Measurements from ENCODE around the gene PSMA3.
"Not testable (repeated sequence)": the region's sequence is repeated elsewhere in the genome, so short reads cannot be mapped to it uniquely, and the experiment has no call there.

PSMA3 gene

GRCh38 chr14:58238252-58239243, 6.1 kb upstream of the PSMA3 start:
- Histone ChIP-seq H3K27me3 (ENCODE audit: control insufficient read depth in 1 of 2, insufficient read depth in 2 of 2, low read length in 2 of 2) (no peaks in the 10 kb centered on the region), H3K27ac (ENCODE audit: low read length) (peak overlapping the region; percentile 66), H3K4me1 (ENCODE audit: control insufficient read depth, insufficient read depth, low read length) (peaks cover 5% of the 10 kb centered on the region), H3K4me3 (ENCODE audit: low read length in 2 of 2) (peak overlapping the region; percentile 84 to 97), H3K9me3 (ENCODE audit: control insufficient read depth in 2 of 2, low read length in 2 of 2) (no peaks in the 10 kb centered on the region), H3K9ac (ENCODE audit: low read length in 2 of 2) (peak overlapping the region; percentile 83 to 96), H3K36me3 (ENCODE audit: control insufficient read depth in 2 of 2, insufficient read depth in 2 of 2, low read length in 2 of 2) (no peaks in the 10 kb centered on the region)

- Histone ChIP-seq H3K9me3 (ENCODE audit: control insufficient read depth in 2 of 2, low read length in 2 of 2) (no peaks in the 10 kb centered on the region), H3K4me1 (ENCODE audit: control insufficient read depth, insufficient read depth, low read length) (peaks cover 5% of the 10 kb centered on the region), H3K36me3 (ENCODE audit: control insufficient read depth in 2 of 2, insufficient read depth in 2 of 2, low read length in 2 of 2) (no peaks in the 10 kb centered on the region), H3K4me3 (ENCODE audit: low read length in 2 of 2) (peak overlapping the region; percentile 84 to 97), H3K27me3 (ENCODE audit: control insufficient read depth in 1 of 2, insufficient read depth in 2 of 2, low read length in 2 of 2) (no peaks in the 10 kb centered on the region), H3K27ac (ENCODE audit: low read length) (peak overlapping the region; percentile 66), H3K9ac (ENCODE audit: low read length in 2 of 2) (peak overlapping the region; percentile 83 to 96)
These were observed 5.1 kb upstream of the PSMA3 start for GRCh38 chr14:58239244-58240195.

DNA sequence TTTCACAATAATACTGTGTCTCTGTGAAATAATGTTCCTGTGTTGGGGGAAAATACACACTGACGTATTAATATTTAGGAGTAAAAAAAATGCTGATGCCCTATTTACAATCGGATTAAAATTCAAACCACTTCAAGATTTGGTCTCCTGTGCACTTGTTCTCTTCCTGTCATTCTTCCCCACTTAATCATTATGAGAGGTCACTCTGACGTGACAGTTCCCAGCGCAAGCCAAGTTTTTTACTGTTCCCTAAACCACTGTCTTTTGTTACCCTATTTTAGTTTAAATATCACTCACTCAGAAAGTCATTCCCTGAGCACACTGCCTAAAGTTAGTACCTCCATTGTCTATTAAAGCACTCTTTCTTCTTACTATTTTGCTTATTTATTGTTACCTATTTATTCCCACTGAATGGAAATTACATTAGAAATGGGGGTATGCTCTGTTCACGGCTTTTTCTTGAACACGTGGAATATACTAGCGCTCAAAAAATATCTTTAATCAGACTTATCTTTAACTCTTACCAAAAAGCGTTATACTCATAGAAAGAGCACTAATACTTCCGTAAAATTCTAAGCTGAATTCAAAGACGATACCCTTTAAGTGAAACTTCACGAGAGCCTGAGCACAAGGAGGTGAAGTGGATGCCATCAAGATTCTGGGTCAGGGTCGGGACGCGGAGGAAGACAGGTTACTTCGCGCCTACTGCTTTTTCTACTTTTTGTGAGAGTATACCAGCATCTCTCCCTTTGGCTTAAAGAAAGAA, 670 bp upstream of the PSMA3 start:
- Histone ChIP-seq H3K27me3 (ENCODE audit: control insufficient read depth in 1 of 2, insufficient read depth in 2 of 2, low read length in 2 of 2) (no peaks in the 10 kb centered on the region), H3K4me1 (ENCODE audit: control insufficient read depth, insufficient read depth, low read length) (peaks cover 11% of the 10 kb centered on the region), H3K36me3 (ENCODE audit: control insufficient read depth in 2 of 2, insufficient read depth in 2 of 2, low read length in 2 of 2) (peaks cover 0 to 2% of the 10 kb centered on the region in 2 donors), H3K9ac (ENCODE audit: low read length in 2 of 2) (peak overlapping the region; percentile 43 to 81), H3K27ac (ENCODE audit: low read length) (peak overlapping the region; percentile 94), H3K4me3 (ENCODE audit: low read length in 2 of 2) (peak overlapping the region; percentile 70 to 98), H3K9me3 (ENCODE audit: control insufficient read depth in 2 of 2, low read length in 2 of 2) (no peaks in the 10 kb centered on the region)

DNA sequence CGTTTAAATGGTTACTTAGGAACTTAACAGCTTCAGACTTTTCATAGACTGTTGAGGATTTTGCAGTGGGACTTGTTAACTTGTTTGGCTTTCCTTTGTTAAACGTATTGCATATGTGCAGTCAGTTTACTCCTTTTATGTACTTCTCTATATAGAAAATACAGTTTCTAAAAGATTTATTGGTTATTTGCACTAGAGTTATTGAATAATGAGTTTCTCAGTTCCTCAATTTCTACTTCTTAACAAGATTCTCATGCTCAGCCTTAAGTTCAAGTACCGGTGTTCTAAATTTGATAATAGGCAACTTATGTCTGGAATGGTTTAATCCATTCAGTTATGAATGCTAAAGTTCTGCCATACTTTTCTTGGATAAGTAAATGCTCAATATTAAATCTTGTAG, 919 bp downstream of the PSMA3 start:
- peaks cover 9% of the 10 kb centered on the region for H3K4me1 ChIP-seq (ENCODE audit: control insufficient read depth, insufficient read depth, low read length)
- H3K27ac ChIP-seq (ENCODE audit: low read length): peak overlapping the region; percentile 94
- peaks cover 0 to 2% of the 10 kb centered on the region in 2 donors for H3K36me3 ChIP-seq (ENCODE audit: control insufficient read depth in 2 of 2, insufficient read depth in 2 of 2, low read length in 2 of 2)
- peak overlapping the region; percentile 98 to 99 for H3K4me3 ChIP-seq (ENCODE audit: low read length in 2 of 2)
- H3K9me3 ChIP-seq (ENCODE audit: control insufficient read depth in 2 of 2, low read length in 2 of 2): no peaks in the 10 kb centered on the region
- peak overlapping the region; percentile 98 to 99 for H3K9ac ChIP-seq (ENCODE audit: low read length in 2 of 2)
- H3K27me3 ChIP-seq (ENCODE audit: control insufficient read depth in 1 of 2, insufficient read depth in 2 of 2, low read length in 2 of 2): no peaks in the 10 kb centered on the region

DNA sequence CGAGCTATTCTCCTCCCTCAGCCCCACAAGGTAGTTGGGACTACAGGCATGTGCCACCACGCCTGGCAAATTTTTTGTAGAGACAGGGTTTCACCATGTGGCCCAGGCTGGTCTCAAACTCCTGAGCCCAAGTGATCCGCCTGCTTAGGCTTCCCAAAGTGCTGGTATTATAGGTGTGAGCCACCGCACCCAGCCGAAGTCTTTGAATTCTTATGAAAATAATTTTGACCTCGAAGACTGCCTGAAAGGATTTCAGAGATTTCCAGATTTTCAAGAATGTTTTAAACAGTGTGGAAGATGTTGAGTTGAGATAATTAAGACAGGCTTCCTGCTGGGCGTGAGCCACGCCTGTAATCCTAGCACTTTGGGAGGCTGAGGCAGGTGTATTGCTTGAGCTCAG, 5.0 kb downstream of the PSMA3 start:
- Histone ChIP-seq H3K4me3 (ENCODE audit: low read length in 2 of 2) (no peak overlapping the region), H3K9ac (ENCODE audit: low read length in 2 of 2) (no peak overlapping the region), H3K4me1 (ENCODE audit: control insufficient read depth, insufficient read depth, low read length) (peaks cover 9% of the 10 kb centered on the region), H3K27ac (ENCODE audit: low read length) (no peak overlapping the region), H3K27me3 (ENCODE audit: control insufficient read depth in 1 of 2, insufficient read depth in 2 of 2, low read length in 2 of 2) (no peaks in the 10 kb centered on the region), H3K36me3 (ENCODE audit: control insufficient read depth in 2 of 2, insufficient read depth in 2 of 2, low read length in 2 of 2) (peaks cover 11% of the 10 kb centered on the region in 2 donors), H3K9me3 (ENCODE audit: control insufficient read depth in 2 of 2, low read length in 2 of 2) (no peaks in the 10 kb centered on the region)

- peaks cover 22 to 38% of the 10 kb centered on the region in 2 donors for H3K36me3 ChIP-seq (ENCODE audit: control insufficient read depth in 2 of 2, insufficient read depth in 2 of 2, low read length in 2 of 2)
- no peak overlapping the region for H3K27ac ChIP-seq (ENCODE audit: low read length)
- H3K27me3 ChIP-seq (ENCODE audit: control insufficient read depth in 1 of 2, insufficient read depth in 2 of 2, low read length in 2 of 2): no peaks in the 10 kb centered on the region
- H3K4me1 ChIP-seq (ENCODE audit: control insufficient read depth, insufficient read depth, low read length): no peaks in the 10 kb centered on the region
- no peak overlapping the region for H3K4me3 ChIP-seq (ENCODE audit: low read length in 2 of 2)
- no peaks in the 10 kb centered on the region for H3K9me3 ChIP-seq (ENCODE audit: control insufficient read depth in 2 of 2, low read length in 2 of 2)
- H3K9ac ChIP-seq (ENCODE audit: low read length in 2 of 2): no peak overlapping the region
These were observed 13.5 kb downstream of the PSMA3 start for GRCh38 chr14:58258156-58258555.

- H3K4me1 ChIP-seq (ENCODE audit: control insufficient read depth, insufficient read depth, low read length); H3K27ac ChIP-seq (ENCODE audit: low read length); H3K4me3 ChIP-seq (ENCODE audit: low read length in 2 of 2); H3K9me3 ChIP-seq (ENCODE audit: control insufficient read depth in 2 of 2, low read length in 2 of 2); H3K9ac ChIP-seq (ENCODE audit: low read length in 2 of 2); H3K27me3 ChIP-seq (ENCODE audit: control insufficient read depth in 1 of 2, insufficient read depth in 2 of 2, low read length in 2 of 2): not testable (repeated sequence)
- H3K36me3 ChIP-seq (ENCODE audit: control insufficient read depth in 2 of 2, insufficient read depth in 2 of 2, low read length in 2 of 2): peaks cover 34 to 51% of the 10 kb centered on the region in 2 donors
These were observed 17.4 kb downstream of the PSMA3 start for GRCh38 chr14:58262005-58262404.

DNA sequence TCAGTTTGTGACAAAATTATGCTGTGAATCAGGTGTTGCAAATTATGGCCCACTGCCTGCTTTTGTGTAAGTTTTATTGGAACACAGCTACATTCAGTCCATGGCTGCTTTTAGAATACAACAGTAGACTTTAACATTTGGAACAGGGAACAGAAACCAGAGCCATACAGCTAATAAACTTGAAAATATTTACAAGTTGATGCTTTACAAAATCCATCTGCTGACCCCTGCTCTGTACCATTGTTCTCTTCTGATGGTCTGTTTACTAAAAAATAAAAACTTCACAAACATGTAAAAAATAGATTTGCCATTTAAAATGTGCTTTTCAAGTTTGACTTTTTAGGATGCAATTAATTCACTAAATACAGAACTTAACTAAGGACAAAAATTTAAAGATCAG, 20.8 kb downstream of the PSMA3 start:
- Histone ChIP-seq H3K9me3 (ENCODE audit: control insufficient read depth in 2 of 2, low read length in 2 of 2) (no peaks in the 10 kb centered on the region), H3K4me1 (ENCODE audit: control insufficient read depth, insufficient read depth, low read length) (no peaks in the 10 kb centered on the region), H3K27me3 (ENCODE audit: control insufficient read depth in 1 of 2, insufficient read depth in 2 of 2, low read length in 2 of 2) (no peaks in the 10 kb centered on the region), H3K36me3 (ENCODE audit: control insufficient read depth in 2 of 2, insufficient read depth in 2 of 2, low read length in 2 of 2) (peaks cover 28 to 34% of the 10 kb centered on the region in 2 donors), H3K27ac (ENCODE audit: low read length) (no peak overlapping the region), H3K9ac (ENCODE audit: low read length in 2 of 2) (no peak overlapping the region), H3K4me3 (ENCODE audit: low read length in 2 of 2) (no peak overlapping the region)

DNA sequence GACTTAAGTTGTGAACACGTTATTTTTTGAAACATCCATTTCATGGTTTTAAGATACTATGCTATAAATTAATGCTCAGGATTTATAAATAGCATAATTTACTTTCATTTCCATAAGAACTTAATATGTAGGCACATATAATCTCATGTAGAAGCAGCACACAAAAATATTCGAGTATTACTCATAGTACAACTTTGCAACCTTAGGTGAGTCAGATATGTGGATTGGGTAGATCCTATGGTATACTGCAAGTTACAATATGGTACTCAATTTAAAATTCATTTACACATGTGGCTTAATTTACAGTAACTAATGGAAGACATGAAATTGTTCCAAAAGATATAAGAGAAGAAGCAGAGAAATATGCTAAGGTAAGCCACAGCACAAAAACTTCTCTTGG, 26.0 kb downstream of the PSMA3 start:
- Histone ChIP-seq H3K9me3 (ENCODE audit: control insufficient read depth in 2 of 2, low read length in 2 of 2) (no peaks in the 10 kb centered on the region), H3K4me3 (ENCODE audit: low read length in 2 of 2) (no peak overlapping the region), H3K36me3 (ENCODE audit: control insufficient read depth in 2 of 2, insufficient read depth in 2 of 2, low read length in 2 of 2) (peaks cover 15 to 28% of the 10 kb centered on the region in 2 donors), H3K27ac (ENCODE audit: low read length) (no peak overlapping the region), H3K4me1 (ENCODE audit: control insufficient read depth, insufficient read depth, low read length) (no peaks in the 10 kb centered on the region), H3K9ac (ENCODE audit: low read length in 2 of 2) (no peak overlapping the region), H3K27me3 (ENCODE audit: control insufficient read depth in 1 of 2, insufficient read depth in 2 of 2, low read length in 2 of 2) (no peaks in the 10 kb centered on the region)

Measured in stomach smooth muscle (tissue), 2 donors.